A549 (cell line): Measurements from ENCODE around the gene CHST15.

Source experiments
- BHLHE40 ChIP-seq: IDR thresholded peaks from 2 replicates; pipeline ENCODE4 v1.6.1; 2012; ENCODE audit warnings: low read depth, low read length, inconsistent platforms
- E2F6 ChIP-seq: IDR thresholded peaks from 2 replicates; pipeline ENCODE4 v1.6.1; 2012; ENCODE audit warnings: low read depth, borderline replicate concordance
- ELK1 ChIP-seq: fragments of 150-350 bp; IDR thresholded peaks from 2 replicates; pipeline ENCODE4 v1.6.1; 2014; ENCODE audit warnings: low read depth, mild to moderate bottlenecking, low read length
- FOXS1 ChIP-seq: fragments of 250-450 bp; sonication (Bioruptor Pico); IDR thresholded peaks from 2 replicates; pipeline ENCODE4 v1.5.0; 2020; ENCODE audit warnings: mild to moderate bottlenecking, moderate library complexity
- HDAC2 ChIP-seq: fragments of 200-600 bp; sonication (generic); IDR thresholded peaks from 2 replicates; pipeline ENCODE4 v1.6.1; 2016
- RCOR1 ChIP-seq: fragments of 150-350 bp; IDR thresholded peaks from 2 replicates; pipeline ENCODE4 v1.6.1; 2014; ENCODE audit warnings: antibody characterized with exemption, low read length, low read depth
- RNF2 ChIP-seq: fragments of 200-600 bp; sonication (generic); IDR thresholded peaks from 2 replicates; pipeline ENCODE4 v1.6.1; 2016; ENCODE audit warnings: low read depth, mild to moderate bottlenecking, antibody characterized with exemption, moderate library complexity, borderline replicate concordance
- TF ChIP-seq, protein P1 (sequence below): fragments of >200 bp; sonication (Bioruptor Twin); formaldehyde crosslinking; IDR thresholded peaks from 3 replicates; pipeline ENCODE4 v1.5.1; 2016
- TF ChIP-seq, protein P2 (sequence below): IDR thresholded peaks from 2 replicates; pipeline ENCODE4 v1.6.1; 2012

GRCh38 chr10:124020981-124021815 lies 72.2 kb downstream of the CHST15 start:
- TF ChIP-seq FOXS1 (CRISPR knock-in tag) (no peak), HDAC2 (no peak), RCOR1 (no peak), E2F6 (no peak), RNF2 (no peak), BHLHE40 (no peak), ELK1 (no peak)
- TF ChIP-seq, protein P1, sequence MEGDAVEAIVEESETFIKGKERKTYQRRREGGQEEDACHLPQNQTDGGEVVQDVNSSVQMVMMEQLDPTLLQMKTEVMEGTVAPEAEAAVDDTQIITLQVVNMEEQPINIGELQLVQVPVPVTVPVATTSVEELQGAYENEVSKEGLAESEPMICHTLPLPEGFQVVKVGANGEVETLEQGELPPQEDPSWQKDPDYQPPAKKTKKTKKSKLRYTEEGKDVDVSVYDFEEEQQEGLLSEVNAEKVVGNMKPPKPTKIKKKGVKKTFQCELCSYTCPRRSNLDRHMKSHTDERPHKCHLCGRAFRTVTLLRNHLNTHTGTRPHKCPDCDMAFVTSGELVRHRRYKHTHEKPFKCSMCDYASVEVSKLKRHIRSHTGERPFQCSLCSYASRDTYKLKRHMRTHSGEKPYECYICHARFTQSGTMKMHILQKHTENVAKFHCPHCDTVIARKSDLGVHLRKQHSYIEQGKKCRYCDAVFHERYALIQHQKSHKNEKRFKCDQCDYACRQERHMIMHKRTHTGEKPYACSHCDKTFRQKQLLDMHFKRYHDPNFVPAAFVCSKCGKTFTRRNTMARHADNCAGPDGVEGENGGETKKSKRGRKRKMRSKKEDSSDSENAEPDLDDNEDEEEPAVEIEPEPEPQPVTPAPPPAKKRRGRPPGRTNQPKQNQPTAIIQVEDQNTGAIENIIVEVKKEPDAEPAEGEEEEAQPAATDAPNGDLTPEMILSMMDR, result no peak
- TF ChIP-seq, protein P2, sequence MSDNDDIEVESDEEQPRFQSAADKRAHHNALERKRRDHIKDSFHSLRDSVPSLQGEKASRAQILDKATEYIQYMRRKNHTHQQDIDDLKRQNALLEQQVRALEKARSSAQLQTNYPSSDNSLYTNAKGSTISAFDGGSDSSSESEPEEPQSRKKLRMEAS, result no peak
